ENCODE results near the gene DHRS12.

Gene DHRS12

DNA sequence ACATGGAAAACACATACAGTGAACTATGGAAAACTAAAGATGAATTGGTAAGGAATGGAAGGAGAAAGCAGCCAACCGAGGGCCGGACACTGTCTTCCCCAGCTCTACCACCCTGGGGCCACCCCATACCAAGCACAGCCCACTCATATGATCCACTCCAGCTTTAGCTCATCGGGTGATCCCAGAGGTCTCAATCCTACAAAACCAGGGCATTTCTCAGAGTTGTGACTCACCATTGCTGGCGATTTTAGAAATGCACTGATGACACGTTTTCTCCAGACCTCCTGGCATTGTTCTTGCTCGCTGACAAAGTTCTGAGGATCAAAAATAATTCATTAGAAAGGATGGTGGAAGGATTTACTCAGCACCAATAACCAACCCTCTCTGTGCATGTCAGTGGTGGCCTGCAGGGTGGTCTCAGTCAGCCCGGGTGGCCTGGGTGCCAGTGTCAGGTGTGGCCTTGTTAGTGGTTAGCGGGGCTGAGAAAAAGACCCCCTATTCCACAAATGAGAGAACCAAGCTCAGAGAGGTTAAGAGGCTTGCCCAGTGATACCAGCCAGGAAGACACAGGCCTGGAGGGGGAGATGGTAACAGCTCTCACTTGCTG lies 34.4 kb upstream of the DHRS12 start:
- Histone ChIP-seq H3K4me3 (replicated peaks; ENCODE audit: low read depth, low read length) (no peak overlapping the region), H3K36me3 (ENCODE audit: control insufficient read depth, insufficient read depth, low read length) (no peaks in the 10 kb centered on the region), H3K27me3 (replicated peaks; ENCODE audit: control insufficient read depth, insufficient read depth, low read length) (no peaks in the 10 kb centered on the region)
- no peak for TF ChIP-seq CTCF (IDR thresholded peaks at IDR 0.05; ENCODE audit: insufficient read depth, low read length, poor library complexity, severe bottlenecking)
- no peak for DNase-seq (ENCODE audit: extremely low read depth, insufficient read length)

DNA sequence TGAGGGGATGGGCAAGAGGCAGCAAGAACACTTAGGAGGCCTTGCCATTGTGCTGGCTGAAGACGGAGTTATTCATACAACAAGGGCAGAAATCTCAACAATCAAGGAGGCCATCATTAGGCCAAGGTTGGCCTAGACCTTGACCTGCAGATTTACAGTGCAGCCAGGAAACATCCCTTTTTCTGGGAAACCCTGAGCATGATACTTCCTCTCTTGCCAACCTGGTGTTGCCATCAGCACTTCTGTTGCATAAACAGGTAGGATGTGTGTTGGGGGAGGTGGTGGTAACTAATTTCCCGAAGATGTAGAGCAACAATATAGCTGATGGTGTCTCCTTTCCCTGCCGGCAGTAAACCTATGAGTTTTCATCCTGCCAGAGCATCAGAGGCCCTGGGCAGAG lies 33.1 kb upstream of the DHRS12 start:
- H3K27me3 ChIP-seq (replicated peaks; ENCODE audit: control insufficient read depth, insufficient read depth, low read length) = no peaks in the 10 kb centered on the region
- H3K36me3 ChIP-seq (ENCODE audit: control insufficient read depth, insufficient read depth, low read length) = no peaks in the 10 kb centered on the region
- H3K4me3 ChIP-seq (replicated peaks; ENCODE audit: low read depth, low read length) = no peak overlapping the region
- no peak for TF ChIP-seq CTCF (IDR thresholded peaks at IDR 0.05; ENCODE audit: insufficient read depth, low read length, poor library complexity, severe bottlenecking)
- DNase-seq (ENCODE audit: extremely low read depth, insufficient read length) = no peak

- Histone ChIP-seq H3K4me3 (replicated peaks; ENCODE audit: low read depth, low read length) (no peak overlapping the region), H3K27me3 (replicated peaks; ENCODE audit: control insufficient read depth, insufficient read depth, low read length) (no peaks in the 10 kb centered on the region), H3K36me3 (ENCODE audit: control insufficient read depth, insufficient read depth, low read length) (no peaks in the 10 kb centered on the region)
- TF ChIP-seq CTCF (IDR thresholded peaks at IDR 0.05; ENCODE audit: insufficient read depth, low read length, poor library complexity, severe bottlenecking) = no peak
- DNase-seq (ENCODE audit: extremely low read depth, insufficient read length) = no peak
These were observed 30.7 kb upstream of the DHRS12 start for GRCh38 chr13:51834581-51835171.

DNA sequence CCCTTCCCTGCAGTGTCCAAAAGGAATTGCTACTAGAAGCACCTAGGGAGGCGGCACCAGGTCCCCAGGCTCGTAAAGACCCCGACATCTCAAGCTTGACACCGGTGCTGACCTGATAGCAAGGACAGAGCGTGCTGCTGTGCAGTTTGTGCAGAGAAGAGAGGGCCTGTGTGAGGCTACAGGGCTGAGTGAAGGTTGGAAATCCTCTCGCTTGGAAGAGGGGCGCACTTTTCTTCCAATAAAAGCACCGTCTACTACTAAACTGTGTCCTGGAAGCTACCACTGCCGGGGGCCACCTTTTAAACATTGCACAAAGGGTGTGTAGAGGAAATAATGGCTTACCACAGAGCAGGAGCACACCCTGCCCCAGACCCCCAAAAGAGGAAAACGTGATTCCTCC lies 30.0 kb upstream of the DHRS12 start:
- TF ChIP-seq CTCF (IDR thresholded peaks at IDR 0.05; ENCODE audit: insufficient read depth, low read length, poor library complexity, severe bottlenecking) = no peak
- Histone ChIP-seq H3K4me3 (replicated peaks; ENCODE audit: low read depth, low read length) (no peak overlapping the region), H3K36me3 (ENCODE audit: control insufficient read depth, insufficient read depth, low read length) (no peaks in the 10 kb centered on the region), H3K27me3 (replicated peaks; ENCODE audit: control insufficient read depth, insufficient read depth, low read length) (no peaks in the 10 kb centered on the region)
- DNase-seq (ENCODE audit: extremely low read depth, insufficient read length) = no peak

GRCh38 chr13:51832471-51833152 lies 28.6 kb upstream of the DHRS12 start:
- Histone ChIP-seq H3K4me3 (replicated peaks; ENCODE audit: low read depth, low read length) (no peak overlapping the region), H3K27me3 (replicated peaks; ENCODE audit: control insufficient read depth, insufficient read depth, low read length) (no peaks in the 10 kb centered on the region), H3K36me3 (ENCODE audit: control insufficient read depth, insufficient read depth, low read length) (no peaks in the 10 kb centered on the region)
- TF ChIP-seq CTCF (IDR thresholded peaks at IDR 0.05; ENCODE audit: insufficient read depth, low read length, poor library complexity, severe bottlenecking) = peak; percentile 52
- no peak for DNase-seq (ENCODE audit: extremely low read depth, insufficient read length)
